Esophagus squamous epithelium (tissue), 5 donors: Measurements from ENCODE around the gene DHRSX. TPM values are rescaled to one million over a fixed set of nuclear protein-coding genes. Genes with fewer than 3 reads are reported as not detected.
"Not testable (repeated sequence)": the region's sequence is repeated elsewhere in the genome, so short reads cannot be mapped to it uniquely, and the experiment has no call there.

Source experiments
- DNase-seq: peaks from one replicate; lab custom pipeline; 2025; lab: John Stamatoyannopoulos, UW
- H3K27ac ChIP-seq, 4 donors: fragments of 200-600 bp; sonication (generic); one replicate each; pipeline ENCODE4 v1.5.1; 2016 to 2019; ENCODE audit warnings: mild to moderate bottlenecking in 1 of 4
- H3K27me3 ChIP-seq, 4 donors: fragments of 200-600 bp; sonication (generic); 1 replicate in 3 of 4; 2 replicates in 1 of 4; pipeline versions ENCODE4 v1.5.1 to v1.6.0; 2017 to 2021; ENCODE audit warnings: antibody characterized with exemption in 1 of 4
- H3K36me3 ChIP-seq, 3 donors: fragments of 200-600 bp; sonication (generic); one replicate each; pipeline ENCODE4 v1.5.1; 2016 to 2019
- H3K4me1 ChIP-seq, 3 donors: fragments of 200-600 bp; sonication (generic); one replicate each; pipeline ENCODE4 v1.5.1; 2017 to 2019
- H3K4me3 ChIP-seq, 4 donors: fragments of 200-600 bp; sonication (generic); 1 replicate in 3 of 4; 2 replicates in 1 of 4; pipeline ENCODE4 v1.5.1; 2016 to 2019; ENCODE audit warnings: mild to moderate bottlenecking in 2 of 4, moderate library complexity in 1 of 4
- H3K9me3 ChIP-seq, 3 donors: fragments of 200-600 bp; sonication (generic); one replicate each; pipeline ENCODE4 v1.5.1; 2016 to 2019
- CTCF ChIP-seq, 6 experiments: fragments of 450-650 bp in 4 of 6; fragments of 200-600 bp in 2 of 6; sonication (generic) in 2 of 6; IDR thresholded peaks; one replicate each; pipeline ENCODE4 v1.5.1; 2016 to 2019; ENCODE audit warnings: antibody characterized with exemption in 6 of 6, mild to moderate bottlenecking in 4 of 6, moderate library complexity in 4 of 6
- POLR2A ChIP-seq, 4 donors: fragments of 450-650 bp; IDR thresholded peaks; one replicate each; pipeline ENCODE4 v1.6.1; 2017; ENCODE audit warnings: antibody characterized with exemption in 4 of 4, mild to moderate bottlenecking in 4 of 4, moderate library complexity in 3 of 4
- WGBS, 2 donors: methylation state at CpG; one replicate each; pipeline ENCODE4 v1.1.5; 2018; 5-methylcytosine and 5-hydroxymethylcytosine counted together
- intact Hi-C: fragments of 100-400 bp; cut with DNase I; formaldehyde crosslinking; loops from one replicate; pipeline ENCODE4 v1.15.0; 2022
- total RNA-seq, 4 donors: library from RNA; depleted of rRNA; stranded (reverse); fragments of >200 nt; gene quantifications; one replicate each; pipeline ENCODE4 v1.1.0, GENCODE V29; 2016
- donor health status: DM: yes; HTN: yes; CAD: no.

DHRSX gene
- total RNA-seq, 4 donors from 2014 or later, result 4.1 to 12.2 (median 8.0) TPM

- intact Hi-C loops, result no loop called here
Measured at GRCh38 chrX:2507196-2507595, 6.4 kb upstream of the DHRSX start.

GRCh38 chrX:2505341-2505740, 4.6 kb upstream of the DHRSX start:
- not testable (repeated sequence) for DNase-seq

More at GRCh38 chrX:2507196-2507595, 6.4 kb upstream of the DHRSX start:
- DNase-seq, result no peak
- H3K27me3 ChIP-seq, result no peaks in the 10 kb centered on the region
- 85 to 100% methylated on average over 3 of the region's 3 CpGs for WGBS, 2 donors
- H3K9me3 ChIP-seq, result no peaks in the 10 kb centered on the region
- TF ChIP-seq POLR2A (IDR thresholded peaks at IDR 0.05) (no peak), CTCF (IDR thresholded peaks at IDR 0.05) (no peak)
- H3K36me3 ChIP-seq, result no peaks in the 10 kb centered on the region
- H3K4me3 ChIP-seq, result no peak overlapping the region
- H3K4me1 ChIP-seq, result peaks cover 0 to 4% (median 0%) of the 10 kb centered on the region in 3 donors
- H3K27ac ChIP-seq, result no peak overlapping the region

GRCh38 chrX:2504706-2505332, 4.0 kb upstream of the DHRSX start:
- H3K27ac ChIP-seq, result no peak overlapping the region
- H3K27me3 ChIP-seq, result no peaks in the 10 kb centered on the region
- H3K9me3 ChIP-seq, result no peaks in the 10 kb centered on the region
- no peak overlapping the region for H3K4me3 ChIP-seq
- WGBS, 2 donors, result 68 to 74% methylated on average over 5 to 6 of the region's 7 CpGs
- no peaks in the 10 kb centered on the region for H3K36me3 ChIP-seq
- H3K4me1 ChIP-seq, result peaks cover 0 to 12% (median 2%) of the 10 kb centered on the region in 3 donors
- TF ChIP-seq CTCF (IDR thresholded peaks at IDR 0.05) (no peak), POLR2A (IDR thresholded peaks at IDR 0.05) (no peak)
- no peak for DNase-seq
- intact Hi-C loops, result no loop called here

More at GRCh38 chrX:2505341-2505740, 4.6 kb upstream of the DHRSX start:
- H3K27ac ChIP-seq, H3K9me3 ChIP-seq, H3K27me3 ChIP-seq, intact Hi-C loops, H3K4me3 ChIP-seq, H3K4me1 ChIP-seq, H3K36me3 ChIP-seq: not testable (repeated sequence)
- WGBS, 2 donors, result 87 to 90% methylated on average over 8 of the region's 8 CpGs

GRCh38 chrX:2503591-2504500, 3.1 kb upstream of the DHRSX start:
- H3K4me1 ChIP-seq, result peaks cover 9 to 22% (median 10%) of the 10 kb centered on the region in 3 donors
- WGBS, 2 donors, result 85 to 89% methylated on average over 8 to 13 of the region's 13 CpGs
- intact Hi-C loops, result no loop called here
- H3K9me3 ChIP-seq, result no peaks in the 10 kb centered on the region
- DNase-seq, result no peak
- no peaks in the 10 kb centered on the region for H3K27me3 ChIP-seq
- no peak overlapping the region for H3K4me3 ChIP-seq
- TF ChIP-seq POLR2A (IDR thresholded peaks at IDR 0.05), result no peak
- TF ChIP-seq CTCF (IDR thresholded peaks at IDR 0.05), result no peak
- H3K27ac ChIP-seq, result no peak overlapping the region
- no peaks in the 10 kb centered on the region for H3K36me3 ChIP-seq

- WGBS, 2 donors, result 41 to 51% methylated on average over 15 to 19 of the region's 19 CpGs
- no peaks in the 10 kb centered on the region for H3K9me3 ChIP-seq
- H3K4me1 ChIP-seq, result peaks cover 9 to 32% (median 14%) of the 10 kb centered on the region in 3 donors
- no peak overlapping the region for H3K27ac ChIP-seq
- no peak for TF ChIP-seq POLR2A (IDR thresholded peaks at IDR 0.05)
- TF ChIP-seq CTCF (IDR thresholded peaks at IDR 0.05), result no peak
- H3K36me3 ChIP-seq, result no peaks in the 10 kb centered on the region
- intact Hi-C loops, result no loop called here
- H3K27me3 ChIP-seq, result no peaks in the 10 kb centered on the region
- no peak overlapping the region for H3K4me3 ChIP-seq
- no peak for DNase-seq
Measured at GRCh38 chrX:2502668-2503519, 2.1 kb upstream of the DHRSX start.
